Measurements from ENCODE around the gene TMEM181. TPM values are rescaled to one million over a fixed set of nuclear protein-coding genes. Genes with fewer than 3 reads are reported as not detected.

TMEM181 gene
- total RNA-seq, 1 experiment from 2014 or later: 18.7 TPM

- H3K9me3 ChIP-seq (ENCODE audit: insufficient read depth, low read depth): no peaks in the 10 kb centered on the region
- H2AFZ ChIP-seq: peak overlapping the region; percentile 85
- CTCF ChIA-PET: no interaction called here
- intact Hi-C loops (cut with micrococcal nuclease; ENCODE audit: unreplicated experiment): loop anchor here (5.0 kb wide), 1 partner anchor 329 kb away; no protein-coding TSS in a partner anchor
- 0 out of 2 replicates have a peak, but pooled peaks cover 3% of the 10 kb centered on the region for H3K36me3 ChIP-seq (ENCODE audit: low read depth)
- peak overlapping the region; percentile 86 for H3K4me3 ChIP-seq
- no peaks in the 10 kb centered on the region for H3K27me3 ChIP-seq (ENCODE audit: insufficient read depth, low read depth)
- POLR2A ChIA-PET (ENCODE audit: unreplicated experiment): no interaction called here
- peak in 1 of 2 experiments; percentile 8 for DNase-seq
- TF ChIP-seq, protein P1, sequence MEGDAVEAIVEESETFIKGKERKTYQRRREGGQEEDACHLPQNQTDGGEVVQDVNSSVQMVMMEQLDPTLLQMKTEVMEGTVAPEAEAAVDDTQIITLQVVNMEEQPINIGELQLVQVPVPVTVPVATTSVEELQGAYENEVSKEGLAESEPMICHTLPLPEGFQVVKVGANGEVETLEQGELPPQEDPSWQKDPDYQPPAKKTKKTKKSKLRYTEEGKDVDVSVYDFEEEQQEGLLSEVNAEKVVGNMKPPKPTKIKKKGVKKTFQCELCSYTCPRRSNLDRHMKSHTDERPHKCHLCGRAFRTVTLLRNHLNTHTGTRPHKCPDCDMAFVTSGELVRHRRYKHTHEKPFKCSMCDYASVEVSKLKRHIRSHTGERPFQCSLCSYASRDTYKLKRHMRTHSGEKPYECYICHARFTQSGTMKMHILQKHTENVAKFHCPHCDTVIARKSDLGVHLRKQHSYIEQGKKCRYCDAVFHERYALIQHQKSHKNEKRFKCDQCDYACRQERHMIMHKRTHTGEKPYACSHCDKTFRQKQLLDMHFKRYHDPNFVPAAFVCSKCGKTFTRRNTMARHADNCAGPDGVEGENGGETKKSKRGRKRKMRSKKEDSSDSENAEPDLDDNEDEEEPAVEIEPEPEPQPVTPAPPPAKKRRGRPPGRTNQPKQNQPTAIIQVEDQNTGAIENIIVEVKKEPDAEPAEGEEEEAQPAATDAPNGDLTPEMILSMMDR (conservative IDR thresholded peaks at IDR 0.05): no peak
- no peak for TF ChIP-seq EZH2 (IDR thresholded peaks at IDR 0.05; ENCODE audit: low read depth)
- H3K27ac ChIP-seq: peak overlapping the region; percentile 71
- peaks cover 58% of the 10 kb centered on the region for H3K79me2 ChIP-seq (ENCODE audit: low read depth)
- peak overlapping the region; percentile 77 for H3K4me2 ChIP-seq
- H4K20me1 ChIP-seq (ENCODE audit: insufficient read depth): peaks cover 30% of the 10 kb centered on the region
- BruUV-seq (replicated peaks): TSS peak; percentile 33
- no peaks in the 10 kb centered on the region for H3K9me2 ChIP-seq (ENCODE audit: insufficient read depth)
- H3F3A ChIP-seq (ENCODE audit: insufficient read depth, low read depth): peaks cover 16% of the 10 kb centered on the region; the same call in 1 of the 2 replicates
- peaks cover 35% of the 10 kb centered on the region for H3K4me1 ChIP-seq (replicated peaks; ENCODE audit: insufficient read depth)
Measured at GRCh38 chr6:158560836-158561320, 987 bp downstream of the TMEM181 start.

GRCh38 chr6:158561321-158561884, 1.5 kb downstream of the TMEM181 start:
- BruUV-seq (replicated peaks): no TSS peak
- intact Hi-C loops (cut with micrococcal nuclease; ENCODE audit: unreplicated experiment): loop anchor here (5.0 kb wide), 1 partner anchor 329 kb away; no protein-coding TSS in a partner anchor
- TF ChIP-seq, protein P1 (conservative IDR thresholded peaks at IDR 0.05): no peak
- TF ChIP-seq EZH2 (IDR thresholded peaks at IDR 0.05; ENCODE audit: low read depth): no peak

DNA sequence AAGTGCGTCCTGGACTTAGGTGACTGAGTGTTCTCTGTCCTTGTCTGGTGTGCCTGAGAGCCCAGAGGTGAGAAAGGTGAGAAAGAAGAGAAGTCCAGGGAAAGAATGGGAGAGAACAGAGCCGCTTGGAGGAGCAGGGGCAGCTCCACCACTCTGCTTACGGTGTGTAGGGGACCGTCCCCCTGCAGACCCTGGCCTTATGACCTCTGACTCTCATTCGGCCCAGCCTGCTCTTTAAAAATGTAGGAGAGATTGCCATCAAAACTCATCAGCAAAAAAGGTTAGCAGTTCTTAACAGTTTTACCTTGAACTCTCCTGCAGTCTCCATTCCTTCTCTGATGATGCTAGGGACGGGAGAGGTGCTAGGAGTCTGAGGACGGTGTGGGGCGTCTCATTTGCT, 2.0 kb downstream of the TMEM181 start:
- BruUV-seq (replicated peaks): no TSS peak
- peak overlapping the region; percentile 86 for H3K4me3 ChIP-seq
- intact Hi-C loops (cut with micrococcal nuclease; ENCODE audit: unreplicated experiment): loop anchor here (5.0 kb wide), 1 partner anchor 330 kb away; no protein-coding TSS in a partner anchor

More at GRCh38 chr6:158561321-158561884, 1.5 kb downstream of the TMEM181 start:
- peaks cover 33% of the 10 kb centered on the region for H4K20me1 ChIP-seq (ENCODE audit: insufficient read depth)
- H3K9me3 ChIP-seq (ENCODE audit: insufficient read depth, low read depth): no peaks in the 10 kb centered on the region
- no peak overlapping the region for H2AFZ ChIP-seq
- H3K4me3 ChIP-seq: peak overlapping the region; percentile 86
- ChIA-PET CTCF (interaction anchor here (0.6 kb wide), 1 partner anchor 11 kb away, joined by 3 read pairs; no protein-coding TSS in a partner anchor), POLR2A (ENCODE audit: unreplicated experiment) (no interaction called here)
- H3K79me2 ChIP-seq (ENCODE audit: low read depth): peaks cover 63% of the 10 kb centered on the region
- no peaks in the 10 kb centered on the region for H3K27me3 ChIP-seq (ENCODE audit: insufficient read depth, low read depth)
- 0 out of 2 replicates have a peak, but pooled peaks cover 3% of the 10 kb centered on the region for H3K36me3 ChIP-seq (ENCODE audit: low read depth)
- peaks cover 35% of the 10 kb centered on the region for H3K4me1 ChIP-seq (replicated peaks; ENCODE audit: insufficient read depth)
- H3F3A ChIP-seq (ENCODE audit: insufficient read depth, low read depth): peaks cover 16% of the 10 kb centered on the region; the same call in 1 of the 2 replicates
- H3K4me2 ChIP-seq: peak overlapping the region; percentile 77
- H3K9me2 ChIP-seq (ENCODE audit: insufficient read depth): no peaks in the 10 kb centered on the region
- no peak overlapping the region for H3K27ac ChIP-seq
- no peak for DNase-seq

More for the DNA sequence above, 2.0 kb downstream of the TMEM181 start:
- 0 out of 2 replicates have a peak, but pooled peaks cover 3% of the 10 kb centered on the region for H3K36me3 ChIP-seq (ENCODE audit: low read depth)
- ChIA-PET CTCF (interaction anchor here (0.6 kb wide), 1 partner anchor 10 kb away, joined by 3 read pairs; no protein-coding TSS in a partner anchor), POLR2A (ENCODE audit: unreplicated experiment) (interaction anchor here (0.6 kb wide), 1 partner anchor 1247 kb away, joined by 3 read pairs; no protein-coding TSS in a partner anchor)
- no peaks in the 10 kb centered on the region for H3K9me3 ChIP-seq (ENCODE audit: insufficient read depth, low read depth)
- peaks cover 69% of the 10 kb centered on the region for H3K79me2 ChIP-seq (ENCODE audit: low read depth)
- no peak overlapping the region for H3K27ac ChIP-seq
- peaks cover 35% of the 10 kb centered on the region for H3K4me1 ChIP-seq (replicated peaks; ENCODE audit: insufficient read depth)
- H3K4me2 ChIP-seq: peak overlapping the region; percentile 77
- no peak overlapping the region for H2AFZ ChIP-seq
- TF ChIP-seq, protein P1 (conservative IDR thresholded peaks at IDR 0.05): no peak
- no peak for TF ChIP-seq EZH2 (IDR thresholded peaks at IDR 0.05; ENCODE audit: low read depth)
- H3K27me3 ChIP-seq (ENCODE audit: insufficient read depth, low read depth): no peaks in the 10 kb centered on the region
- peaks cover 33% of the 10 kb centered on the region for H4K20me1 ChIP-seq (ENCODE audit: insufficient read depth)
- no peaks in the 10 kb centered on the region for H3K9me2 ChIP-seq (ENCODE audit: insufficient read depth)
- no peak for DNase-seq
- peaks cover 16% of the 10 kb centered on the region; the same call in 1 of the 2 replicates for H3F3A ChIP-seq (ENCODE audit: insufficient read depth, low read depth)

Data from PC-9 (cell line).